Stimulated activated CD4-positive, alpha-beta T cell treated with anti-CD3 and anti-CD28 coated beads, Interleukin-4, amount 100 ng/mL, for 24 hours (primary cell): Measurements from ENCODE around the gene RRP8.

ENCODE experiments used
- DNase-seq: peaks from one replicate; pipeline ENCODE4 v3.0.0-alpha.2; 2020

RRP8 gene

GRCh38 chr11:6603287-6604080 lies at the start of gene RRP8, which contains the start of gene ILK:
RRP8 (minus strand) TSS chr11:6603616; CDS start chr11:6603502, 114 bp downstream.
ILK (plus strand) TSS chr11:6603774; CDS start chr11:6604272, 498 bp downstream.
- peak; percentile 88 for DNase-seq

- DNase-seq: no peak
Observed at GRCh38 chr11:6653097-6653496, 49.7 kb upstream of the RRP8 start.

- no peak for DNase-seq
Observed at GRCh38 chr11:6652182-6652581, 48.8 kb upstream of the RRP8 start.

DNA sequence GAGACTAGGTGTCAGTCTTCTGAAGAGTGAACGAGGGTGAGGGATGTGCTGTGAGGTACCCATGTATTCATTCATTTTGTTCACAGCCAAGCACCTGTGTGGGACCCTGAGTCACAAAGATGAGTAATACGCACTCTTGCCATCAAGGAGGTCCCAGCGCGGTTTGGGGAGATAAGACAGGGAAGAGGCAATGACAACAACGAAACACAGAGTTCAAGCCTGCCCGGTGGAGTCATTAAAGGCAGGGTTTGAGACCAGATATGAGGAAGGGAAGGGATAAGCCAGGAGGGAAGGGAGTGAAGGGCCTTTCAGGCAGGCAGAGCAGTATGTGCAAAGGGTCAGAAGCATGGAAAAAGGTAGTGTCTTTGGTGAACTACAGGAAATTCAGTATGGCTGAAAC lies 47.6 kb upstream of the RRP8 start:
- DNase-seq: peak; percentile 37

DNA sequence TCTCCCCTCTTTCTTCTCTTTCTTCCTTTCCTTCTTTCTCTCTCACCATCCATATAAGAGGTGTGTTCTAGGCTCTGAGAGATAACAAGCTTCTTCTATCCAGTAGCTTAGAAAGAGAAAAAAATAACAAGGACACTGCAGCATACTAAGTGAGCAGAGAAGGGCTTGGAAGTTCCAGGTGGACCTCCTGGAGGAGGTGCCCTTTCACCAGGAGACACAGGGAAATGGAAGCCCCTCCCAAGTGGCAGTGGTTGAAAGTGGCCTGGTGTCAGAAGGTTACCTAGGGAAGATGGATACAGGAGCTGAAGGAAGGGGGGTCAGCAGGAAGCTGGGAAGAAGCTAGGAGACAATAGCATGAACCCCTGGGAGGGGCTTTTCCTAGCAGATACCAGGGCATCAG lies 46.7 kb upstream of the RRP8 start:
- no peak for DNase-seq

DNA sequence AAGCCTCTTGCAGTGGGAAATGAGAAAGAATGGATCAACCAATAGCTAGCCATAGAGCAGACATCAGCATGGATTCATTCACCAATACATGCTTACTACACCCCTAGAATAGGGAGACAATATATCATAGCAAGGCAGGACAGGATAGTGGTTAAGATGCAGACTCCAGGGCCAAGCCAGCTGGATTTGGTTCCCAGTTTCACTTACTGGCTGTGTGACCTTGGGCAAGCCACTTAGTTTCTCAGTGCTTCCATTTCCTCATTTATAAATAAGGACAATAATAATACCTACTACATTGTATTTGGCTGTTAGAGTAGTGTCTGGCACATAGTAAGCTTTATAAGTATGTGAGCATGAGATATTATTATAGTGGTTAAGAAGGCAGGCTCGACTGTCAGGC lies 45.1 kb upstream of the RRP8 start:
- no peak for DNase-seq

GRCh38 chr11:6647836-6648235 lies 44.4 kb upstream of the RRP8 start:
- DNase-seq: no peak

- DNase-seq: peak; percentile 23
Observed at GRCh38 chr11:6646918-6647679, 43.7 kb upstream of the RRP8 start.

DNA sequence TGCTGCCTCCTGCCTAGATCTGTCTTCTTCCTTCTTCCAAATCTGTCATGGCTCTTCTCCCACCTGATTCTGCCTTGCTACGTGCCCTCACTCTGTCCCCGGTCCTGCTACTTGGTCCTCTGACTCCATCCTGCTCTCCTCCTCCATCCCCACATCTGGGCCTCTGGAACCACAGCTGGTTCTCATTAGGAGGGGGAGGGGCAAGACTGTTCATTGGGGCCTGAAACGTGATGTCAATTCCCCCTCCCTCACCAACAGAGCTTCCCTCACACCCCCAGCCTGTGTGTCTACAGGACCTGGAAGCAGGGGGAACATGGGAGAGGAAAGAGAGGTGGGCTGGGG lies 43.1 kb upstream of the RRP8 start:
- no peak for DNase-seq

- no peak for DNase-seq
Observed at GRCh38 chr11:6646071-6646470, 42.7 kb upstream of the RRP8 start.

DNA sequence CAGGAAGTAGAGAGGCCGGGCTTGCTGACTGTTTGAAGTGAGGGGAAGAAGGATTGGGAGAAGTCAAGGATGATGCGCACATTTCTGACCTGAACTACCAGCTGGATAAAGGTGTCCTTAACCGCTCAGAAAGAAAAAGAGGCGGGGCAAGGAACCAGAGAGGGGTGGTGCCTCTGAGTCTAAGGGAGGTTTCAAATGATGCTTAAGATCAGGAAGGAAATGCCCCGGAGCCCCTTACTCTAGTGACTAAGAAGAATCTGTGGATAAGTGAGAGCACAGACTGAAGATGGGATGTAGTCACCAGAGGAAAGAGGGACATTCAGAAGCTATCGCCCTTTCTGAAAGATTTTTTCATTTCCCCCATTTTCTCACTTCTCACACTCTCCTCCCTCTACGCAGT lies 39.5 kb upstream of the RRP8 start:
- no peak for DNase-seq

- DNase-seq: no peak
Observed at GRCh38 chr11:6640985-6641701, 37.7 kb upstream of the RRP8 start.

GRCh38 chr11:6640036-6640984 lies 36.9 kb upstream of the RRP8 start:
- DNase-seq: no peak

DNA sequence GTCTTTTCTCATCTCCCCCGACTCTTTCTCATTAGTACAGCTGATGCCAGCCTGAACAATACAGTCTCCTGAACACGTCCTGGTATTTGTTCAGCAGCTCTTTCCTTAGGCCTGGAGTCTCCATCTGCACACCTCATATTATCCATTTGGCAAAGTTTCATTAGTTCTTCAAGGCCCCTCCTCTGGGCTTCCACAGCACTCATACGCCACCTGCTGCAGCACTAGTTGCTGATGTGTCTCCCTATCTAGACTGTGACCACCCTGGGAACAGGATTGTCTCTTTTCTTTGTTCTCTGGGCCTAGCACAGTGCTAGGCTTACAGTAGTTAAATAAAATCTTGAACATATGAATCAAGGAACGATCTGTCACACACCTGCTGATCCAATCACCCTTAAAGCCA lies 35.0 kb upstream of the RRP8 start:
- no peak for DNase-seq

DNA sequence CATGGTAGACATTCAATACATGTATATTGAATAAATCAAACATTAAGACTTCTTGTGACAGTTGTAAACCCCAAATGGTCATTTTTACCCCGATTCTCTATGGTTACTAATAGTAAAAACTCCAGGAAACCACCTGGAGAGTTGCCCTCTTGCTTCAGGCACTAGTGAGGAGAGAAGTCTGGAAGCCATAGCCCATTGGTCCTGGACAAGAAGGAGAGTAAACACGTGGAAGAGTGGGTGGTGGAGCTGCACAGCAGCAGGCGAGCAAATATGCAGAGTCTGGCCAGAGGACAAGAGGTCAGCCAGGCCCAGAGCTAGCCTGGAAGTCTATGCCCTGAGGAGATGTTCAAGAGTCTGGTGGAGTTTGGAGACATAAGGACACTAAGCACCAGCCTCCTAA lies 34.5 kb upstream of the RRP8 start:
- DNase-seq: no peak

- no peak for DNase-seq
Observed at GRCh38 chr11:6636480-6636879, 33.1 kb upstream of the RRP8 start.

GRCh38 chr11:6635082-6635932 lies 31.9 kb upstream of the RRP8 start:
- no peak for DNase-seq

GRCh38 chr11:6634534-6634933 lies 31.1 kb upstream of the RRP8 start:
- no peak for DNase-seq

DNA sequence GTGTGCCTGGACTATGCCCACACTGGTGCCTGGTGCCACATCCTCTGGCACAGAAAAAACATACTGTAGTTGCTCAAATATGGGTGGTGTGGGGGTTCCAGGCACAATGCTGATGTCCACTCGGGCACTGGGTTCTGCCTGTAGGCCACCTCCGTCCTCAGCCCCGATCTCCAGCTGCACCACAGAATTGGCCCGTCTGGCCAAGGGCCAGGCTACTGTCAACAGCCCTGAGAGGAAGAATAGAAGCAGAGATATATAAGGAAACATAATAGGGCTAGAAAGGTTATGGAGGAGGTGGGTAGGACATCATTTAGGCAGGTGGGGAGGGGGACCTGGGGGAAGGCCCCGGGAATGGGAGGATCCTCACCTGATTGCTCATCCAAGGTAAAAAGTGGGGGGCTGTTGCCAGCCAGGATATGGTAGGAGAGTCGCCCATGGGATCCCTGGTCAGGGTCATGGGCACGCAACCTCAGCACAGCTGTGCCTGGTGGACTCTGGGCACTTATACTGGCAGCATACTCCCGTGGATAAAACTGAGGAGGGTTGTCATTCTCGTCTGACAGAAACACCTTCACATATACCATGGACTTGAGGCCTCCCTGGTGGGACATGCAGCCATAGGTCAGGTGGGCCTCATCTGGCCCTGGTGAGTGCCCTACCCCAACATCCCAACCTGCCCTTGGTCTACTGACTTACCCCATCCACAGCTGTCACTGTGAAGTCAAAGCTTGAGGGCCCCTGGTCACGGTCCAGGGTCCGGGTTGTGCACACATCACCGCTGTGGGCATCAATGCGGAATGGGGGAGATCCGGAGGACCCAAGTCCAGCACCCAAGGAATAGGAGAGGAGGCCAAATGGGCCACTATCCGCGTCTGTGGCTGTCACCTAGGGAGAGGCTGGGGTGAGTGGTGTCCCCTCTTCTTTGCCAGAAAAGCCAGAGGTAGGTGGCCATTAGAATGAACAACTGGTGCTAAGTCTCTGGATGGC lies 30.3 kb upstream of the RRP8 start:
- no peak for DNase-seq
